ENCODE measurements around the gene DGLUCY. TPM values are rescaled to one million over a fixed set of nuclear protein-coding genes. Genes with fewer than 3 reads are reported as not detected.

DGLUCY gene
- total and polyA plus RNA-seq, 4 donors = 29.0 to 74.3 (median 52.1) TPM

DNA sequence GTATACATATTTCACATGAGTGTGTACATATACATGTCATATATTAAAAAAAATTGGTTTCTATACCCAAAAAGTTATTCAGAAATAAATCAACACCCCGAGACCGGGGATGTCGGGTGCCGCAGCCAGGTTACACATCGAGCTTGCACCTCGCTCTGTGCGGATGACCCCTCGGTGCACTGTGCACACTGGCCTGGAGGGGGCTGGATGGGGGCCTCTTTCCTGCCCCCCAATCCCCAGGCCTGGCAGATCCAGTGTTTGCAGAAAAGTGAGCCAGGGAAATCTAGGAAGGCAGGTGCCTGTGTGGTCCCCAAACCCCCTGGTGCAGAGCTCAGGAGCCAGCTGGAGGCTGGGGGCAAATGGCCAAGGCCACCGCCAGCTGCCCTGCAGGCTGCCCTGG is 157.8 kb downstream of the DGLUCY start:
- H3K4me3 ChIP-seq = no peak overlapping the region
- no peaks in the 10 kb centered on the region for H3K9me3 ChIP-seq (ENCODE audit: control insufficient read depth in 4 of 4, insufficient read depth in 3 of 4, low read length in 3 of 4)
- peaks cover 0 to 15% (median 0%) of the 10 kb centered on the region in 4 donors for H3K36me3 ChIP-seq (ENCODE audit: control insufficient read depth in 4 of 4, insufficient read depth in 4 of 4, low read length in 4 of 4)
- H3K27me3 ChIP-seq (ENCODE audit: control insufficient read depth in 3 of 3, insufficient read depth in 3 of 3, low read length in 2 of 3) = no peaks in the 10 kb centered on the region
- H3K27ac ChIP-seq (ENCODE audit: low read depth in 1 of 2, low read length in 1 of 2) = no peak overlapping the region
- TF ChIP-seq, protein P1, sequence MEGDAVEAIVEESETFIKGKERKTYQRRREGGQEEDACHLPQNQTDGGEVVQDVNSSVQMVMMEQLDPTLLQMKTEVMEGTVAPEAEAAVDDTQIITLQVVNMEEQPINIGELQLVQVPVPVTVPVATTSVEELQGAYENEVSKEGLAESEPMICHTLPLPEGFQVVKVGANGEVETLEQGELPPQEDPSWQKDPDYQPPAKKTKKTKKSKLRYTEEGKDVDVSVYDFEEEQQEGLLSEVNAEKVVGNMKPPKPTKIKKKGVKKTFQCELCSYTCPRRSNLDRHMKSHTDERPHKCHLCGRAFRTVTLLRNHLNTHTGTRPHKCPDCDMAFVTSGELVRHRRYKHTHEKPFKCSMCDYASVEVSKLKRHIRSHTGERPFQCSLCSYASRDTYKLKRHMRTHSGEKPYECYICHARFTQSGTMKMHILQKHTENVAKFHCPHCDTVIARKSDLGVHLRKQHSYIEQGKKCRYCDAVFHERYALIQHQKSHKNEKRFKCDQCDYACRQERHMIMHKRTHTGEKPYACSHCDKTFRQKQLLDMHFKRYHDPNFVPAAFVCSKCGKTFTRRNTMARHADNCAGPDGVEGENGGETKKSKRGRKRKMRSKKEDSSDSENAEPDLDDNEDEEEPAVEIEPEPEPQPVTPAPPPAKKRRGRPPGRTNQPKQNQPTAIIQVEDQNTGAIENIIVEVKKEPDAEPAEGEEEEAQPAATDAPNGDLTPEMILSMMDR (IDR thresholded peaks at IDR 0.05; ENCODE audit: control extremely low read depth, extremely low read depth) = no peak
- 95 to 96% methylated on average over 9 of the region's 9 CpGs for WGBS, 2 donors
- peaks cover 0 to 21% (median 6%) of the 10 kb centered on the region in 5 donors for H3K4me1 ChIP-seq (ENCODE audit: control insufficient read depth in 5 of 5, insufficient read depth in 5 of 5, low read length in 5 of 5)
- no peak for ATAC-seq (ENCODE audit: insufficient read depth, low FRiP score)
- no peak for DNase-seq
- H3K9ac ChIP-seq (ENCODE audit: insufficient read depth in 1 of 2, low read length in 2 of 2) = no peak overlapping the region

DNA sequence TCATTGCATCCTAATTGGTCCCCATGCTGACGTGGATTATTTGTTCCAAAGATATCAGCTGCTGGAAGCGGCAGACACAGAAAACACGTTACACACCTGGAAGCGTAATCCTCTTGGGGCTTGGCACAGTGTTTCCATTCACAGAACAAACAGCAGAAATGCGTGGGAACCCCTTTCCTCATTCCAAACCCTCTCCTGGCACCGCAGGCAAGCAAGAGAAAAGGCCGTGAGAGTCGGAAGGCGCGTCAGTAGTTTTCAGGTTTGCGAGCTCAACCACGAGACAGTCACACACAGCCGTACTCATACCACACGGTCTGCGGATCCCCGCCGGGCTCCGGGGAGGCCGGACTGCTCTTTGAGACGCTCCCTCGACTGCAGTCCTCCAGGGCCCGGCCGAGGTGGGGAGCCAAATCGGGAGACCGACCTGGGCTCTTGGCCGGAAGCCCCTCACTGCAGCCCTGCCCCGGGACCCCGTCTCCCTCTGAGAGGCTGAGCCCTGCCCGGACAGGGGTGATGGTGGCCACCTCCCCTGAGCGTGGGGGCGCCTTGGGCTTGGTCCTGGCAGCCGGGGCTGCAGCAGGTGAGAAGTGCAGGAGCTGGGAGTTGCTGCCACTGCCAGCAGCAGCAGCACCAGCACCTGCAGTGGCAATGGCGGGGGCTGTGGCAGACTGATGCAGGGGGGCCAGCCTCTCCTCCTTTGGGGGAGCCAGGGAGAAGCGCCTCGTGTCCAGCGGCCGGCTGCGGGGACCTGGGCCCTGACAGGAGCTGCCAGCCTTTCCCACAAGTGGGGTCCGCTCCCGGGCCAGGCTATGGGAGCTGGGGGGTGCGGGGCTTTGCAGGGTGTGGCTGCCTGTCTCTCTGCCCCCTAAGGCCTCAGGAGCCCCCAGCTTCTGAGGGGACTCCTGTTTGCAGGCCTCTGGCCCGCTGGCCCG is 158.7 kb downstream of the DGLUCY start:
- H3K27me3 ChIP-seq (ENCODE audit: control insufficient read depth in 3 of 3, insufficient read depth in 3 of 3, low read length in 2 of 3) = no peaks in the 10 kb centered on the region
- no peak overlapping the region for H3K27ac ChIP-seq (ENCODE audit: low read depth in 1 of 2, low read length in 1 of 2)
- no peaks in the 10 kb centered on the region for H3K9me3 ChIP-seq (ENCODE audit: control insufficient read depth in 4 of 4, insufficient read depth in 3 of 4, low read length in 3 of 4)
- H3K4me1 ChIP-seq (ENCODE audit: control insufficient read depth in 5 of 5, insufficient read depth in 5 of 5, low read length in 5 of 5) = peaks cover 0 to 21% (median 6%) of the 10 kb centered on the region in 5 donors
- TF ChIP-seq, protein P1 (IDR thresholded peaks at IDR 0.05; ENCODE audit: control extremely low read depth, extremely low read depth) = no peak
- ATAC-seq (ENCODE audit: insufficient read depth, low FRiP score) = no peak
- WGBS, 2 donors = 91 to 97% methylated on average over 43 of the region's 43 CpGs
- no peak for DNase-seq
- H3K36me3 ChIP-seq (ENCODE audit: control insufficient read depth in 4 of 4, insufficient read depth in 4 of 4, low read length in 4 of 4) = peaks cover 0 to 21% (median 0%) of the 10 kb centered on the region in 4 donors
- H3K4me3 ChIP-seq = no peak overlapping the region
- no peak overlapping the region for H3K9ac ChIP-seq (ENCODE audit: insufficient read depth in 1 of 2, low read length in 2 of 2)

DNA sequence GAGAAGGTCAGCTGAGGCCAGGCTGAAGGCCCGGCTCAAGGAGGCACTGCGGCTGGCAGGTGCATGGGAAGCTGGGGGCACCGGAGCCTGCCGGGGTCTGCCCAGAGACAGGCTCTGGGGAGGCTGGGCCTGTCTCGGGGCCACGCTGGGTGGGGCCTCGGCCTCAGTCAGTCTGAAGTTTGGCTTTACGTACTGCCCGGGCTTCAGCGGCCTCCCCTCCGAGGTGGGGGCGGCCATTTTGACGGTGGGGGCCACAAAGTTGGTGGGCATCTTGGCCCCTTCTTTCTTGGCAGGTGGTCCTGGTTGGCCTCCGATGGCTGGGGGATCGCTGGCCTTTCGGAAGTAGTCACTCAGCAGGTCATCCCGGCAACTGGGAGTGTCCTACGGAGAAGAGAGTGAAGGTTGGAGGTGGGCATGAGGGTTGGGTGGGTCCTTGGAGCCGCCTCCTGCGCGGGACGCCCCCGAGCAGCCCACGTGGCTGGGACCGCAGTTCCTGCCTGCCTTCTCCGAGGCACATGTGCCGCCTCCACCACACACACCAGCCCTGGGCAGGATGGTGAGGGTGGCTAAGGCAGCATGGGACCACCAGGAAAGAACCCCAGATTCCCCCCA is 159.5 kb downstream of the DGLUCY start:
- no peak for DNase-seq
- Histone ChIP-seq H3K27me3 (ENCODE audit: control insufficient read depth in 3 of 3, insufficient read depth in 3 of 3, low read length in 2 of 3) (no peaks in the 10 kb centered on the region), H3K27ac (ENCODE audit: low read depth in 1 of 2, low read length in 1 of 2) (peak overlapping the region in 1 of 2 donors; percentile 16), H3K4me3 (no peak overlapping the region), H3K9me3 (ENCODE audit: control insufficient read depth in 4 of 4, insufficient read depth in 3 of 4, low read length in 3 of 4) (no peaks in the 10 kb centered on the region), H3K4me1 (ENCODE audit: control insufficient read depth in 5 of 5, insufficient read depth in 5 of 5, low read length in 5 of 5) (peaks cover 0 to 21% (median 6%) of the 10 kb centered on the region in 5 donors), H3K9ac (ENCODE audit: insufficient read depth in 1 of 2, low read length in 2 of 2) (no peak overlapping the region), H3K36me3 (ENCODE audit: control insufficient read depth in 4 of 4, insufficient read depth in 4 of 4, low read length in 4 of 4) (peaks cover 0 to 26% (median 0%) of the 10 kb centered on the region in 4 donors)
- TF ChIP-seq, protein P1 (IDR thresholded peaks at IDR 0.05; ENCODE audit: control extremely low read depth, extremely low read depth) = no peak
- no peak for ATAC-seq (ENCODE audit: insufficient read depth, low FRiP score)
- WGBS, 2 donors = 95 to 96% methylated on average over 26 to 27 of the region's 27 CpGs

Measured in lung (tissue), 12 donors.